Femur (tissue), 1 donor: ENCODE data around the gene CEP295NL.

ENCODE experiments used
- DNase-seq: peaks from one replicate; pipeline ENCODE4 v3.0.0-alpha.2; 2017

CEP295NL gene

GRCh38 chr17:78862073-78863023 lies 40.7 kb downstream of the CEP295NL start:
- DNase-seq: peak; percentile 81

GRCh38 chr17:78861229-78861628 lies 41.8 kb downstream of the CEP295NL start:
- DNase-seq: no peak

DNA sequence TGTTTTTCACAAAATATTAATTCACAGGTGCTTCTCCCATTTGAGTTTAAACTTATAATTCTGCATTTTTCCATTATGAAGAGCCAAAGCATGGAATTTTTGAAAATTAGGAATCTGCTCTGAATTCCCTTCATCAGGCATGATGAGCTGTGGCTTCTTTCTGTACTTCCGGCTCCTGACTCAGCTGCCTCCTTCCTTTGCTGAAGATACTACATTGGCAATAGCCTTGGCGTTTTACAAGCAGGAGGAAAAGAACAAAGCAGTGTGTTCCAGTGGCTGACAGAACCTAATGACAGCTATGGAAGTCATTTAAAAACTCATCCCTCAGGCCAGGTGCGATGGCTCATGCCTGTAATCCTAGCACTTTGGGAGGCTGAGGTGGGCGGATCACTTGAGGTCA lies 44.0 kb downstream of the CEP295NL start:
- no peak for DNase-seq

DNA sequence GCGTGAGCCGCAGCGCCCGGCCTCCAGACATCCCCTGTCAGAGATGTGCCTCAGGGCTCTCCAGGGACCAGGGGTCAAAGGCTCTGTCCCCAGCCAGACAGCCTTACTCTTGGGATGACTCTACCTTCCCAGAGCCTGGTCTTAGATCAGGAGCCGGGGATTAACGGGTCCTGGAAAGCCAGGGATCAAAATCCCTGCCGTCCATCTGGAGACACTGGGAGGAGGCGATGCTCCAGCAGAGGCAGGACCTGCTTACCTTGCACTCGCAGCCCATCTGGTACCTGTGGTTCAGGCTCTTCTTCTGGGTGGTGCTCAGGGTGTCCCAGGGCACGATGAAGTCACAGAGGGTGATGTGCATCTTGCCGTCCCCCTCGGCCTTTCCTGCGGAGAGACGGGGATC lies 45.7 kb downstream of the CEP295NL start:
- no peak for DNase-seq

DNA sequence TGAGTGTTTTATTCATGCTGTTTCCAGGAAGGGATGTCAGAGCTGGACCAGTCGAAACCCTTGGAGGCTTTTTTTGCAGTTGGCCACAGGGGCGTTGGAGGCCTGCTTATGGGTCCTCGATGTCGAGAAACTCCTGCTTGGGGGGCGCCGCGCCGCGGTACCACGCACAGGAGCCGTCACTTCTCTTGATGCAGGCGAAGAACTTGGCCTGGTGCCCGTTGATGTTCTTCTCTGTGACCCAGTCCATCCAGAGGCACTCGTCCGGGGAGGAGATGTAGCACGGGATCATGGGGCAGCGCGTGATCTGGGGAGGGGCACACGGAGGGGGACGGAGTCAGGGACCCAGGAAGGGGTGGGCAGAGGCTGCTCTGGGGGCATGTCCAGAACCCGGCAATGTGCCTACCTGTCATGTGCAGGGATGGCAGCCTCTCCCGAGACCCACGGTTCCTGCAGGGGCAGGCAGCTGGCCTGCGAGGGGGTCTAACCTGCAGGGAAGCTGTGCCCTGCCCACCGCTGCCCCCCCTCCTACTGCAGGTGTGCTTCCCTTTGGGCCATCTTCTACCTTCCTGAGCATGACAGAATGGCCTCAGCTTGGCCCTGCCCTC lies 47.3 kb downstream of the CEP295NL start:
- no peak for DNase-seq

DNA sequence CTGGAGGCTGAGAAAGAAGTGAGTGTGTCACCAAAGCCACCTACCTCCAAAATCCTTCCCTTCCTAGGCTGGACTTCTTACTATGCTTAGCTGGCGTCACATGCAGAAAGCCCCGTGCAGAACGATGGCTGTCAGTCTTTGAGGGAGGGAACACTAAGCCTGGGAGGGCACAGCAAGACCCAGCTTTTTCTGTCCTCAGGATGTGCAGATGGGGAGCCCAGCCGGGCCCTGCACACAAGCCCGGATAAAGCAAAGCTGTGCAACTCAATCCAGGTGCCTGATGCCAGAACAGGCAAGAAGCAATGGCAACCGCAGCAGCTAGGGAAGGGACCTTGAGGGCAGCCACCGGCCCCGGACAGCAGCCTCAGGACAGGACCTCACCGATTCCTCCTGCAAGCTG lies 48.5 kb downstream of the CEP295NL start:
- no peak for DNase-seq

GRCh38 chr17:78853926-78854394 lies 49.0 kb downstream of the CEP295NL start:
- no peak for DNase-seq

GRCh38 chr17:78852709-78853121 lies 50.3 kb downstream of the CEP295NL start:
- DNase-seq: no peak

DNA sequence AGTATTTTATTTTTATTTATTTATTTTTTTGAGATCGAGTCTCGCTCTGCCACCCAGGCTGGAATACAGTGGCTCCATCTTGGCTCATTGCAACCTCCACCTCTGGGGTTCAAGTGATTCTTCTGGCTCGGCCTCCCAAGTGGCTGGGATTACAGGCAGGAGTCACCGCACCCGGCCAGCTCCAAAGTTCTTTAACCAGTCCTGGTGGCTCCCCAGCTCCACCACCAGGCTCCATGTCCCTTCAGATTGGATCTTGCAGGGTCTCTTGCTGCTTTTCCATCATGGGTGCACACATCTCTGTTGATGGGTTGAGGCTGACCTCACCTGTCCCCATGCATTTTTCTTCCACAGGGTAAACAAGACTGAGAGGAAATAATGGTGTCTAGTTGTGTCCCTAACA lies 54.0 kb downstream of the CEP295NL start:
- no peak for DNase-seq

DNA sequence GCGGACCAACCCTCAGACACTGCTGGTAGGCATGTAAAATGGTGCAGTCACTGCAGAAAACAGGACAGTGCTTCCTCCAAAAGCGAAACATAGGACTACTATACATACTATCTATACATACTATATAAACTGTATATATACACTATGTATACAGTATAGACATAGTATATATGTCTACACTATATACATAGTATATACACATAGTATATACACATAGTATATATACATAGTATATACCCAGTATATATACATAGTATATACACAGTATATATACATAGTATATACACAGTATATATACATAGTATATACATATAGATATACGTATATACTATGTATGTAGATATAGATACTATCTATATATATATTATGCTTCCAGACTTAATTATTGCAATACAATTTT lies 55.9 kb downstream of the CEP295NL start:
- DNase-seq: no peak

DNA sequence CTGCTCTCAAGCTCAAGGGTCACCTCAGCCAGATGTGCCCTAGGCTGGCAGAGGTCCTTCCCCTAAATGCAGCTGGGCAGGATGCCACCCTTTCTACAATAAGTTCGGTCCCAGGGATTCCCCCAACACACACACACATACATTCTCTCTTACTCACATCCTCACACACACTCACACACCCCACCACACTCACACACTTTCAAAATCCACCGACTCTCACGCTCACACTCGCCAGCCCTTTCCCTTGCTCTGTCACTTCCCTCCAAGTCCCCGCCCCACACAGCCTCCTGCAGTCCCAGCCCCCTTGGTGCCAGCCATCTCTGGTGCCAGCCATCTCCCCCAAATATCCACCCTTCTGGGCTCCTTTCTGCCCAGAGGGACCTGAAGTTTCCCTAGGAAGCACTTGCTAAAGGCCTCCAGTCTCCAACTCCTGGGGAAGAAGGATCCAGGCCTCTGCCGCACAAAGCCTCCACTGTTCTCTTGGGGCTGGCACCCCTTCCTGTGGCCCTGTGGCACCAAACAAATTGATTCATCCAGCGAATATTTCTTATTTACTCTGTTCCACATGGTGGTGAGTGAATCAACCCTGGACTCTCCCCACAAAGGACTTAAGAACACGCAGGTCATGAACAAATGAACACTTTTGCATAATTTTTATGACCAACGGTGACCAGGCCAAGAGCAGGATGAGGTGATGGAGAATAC lies 58.5 kb downstream of the CEP295NL start:
- DNase-seq: no peak

GRCh38 chr17:78842881-78843565 lies 60.0 kb downstream of the CEP295NL start:
- no peak for DNase-seq

GRCh38 chr17:78840780-78841611 lies 62.0 kb downstream of the CEP295NL start, which contains the start of gene USP36:
Gene USP36 (minus strand): TSS chr17:78840814. CDS start chr17:78836363, 4,451 bp downstream.
- peak; percentile 100 for DNase-seq
